Gastroesophageal sphincter (tissue), 4 donors: ENCODE measurements around the gene NLGN1. TPM values are rescaled to one million over a fixed set of nuclear protein-coding genes. Genes with fewer than 3 reads are reported as not detected.

ENCODE experiments used
- ATAC-seq: fragments of 150-250 bp; one replicate; pipeline ENCODE4 v1.9.1; 2016; ENCODE audit warnings: mild to moderate bottlenecking, moderate library complexity
- H3K27ac ChIP-seq, 4 donors: fragments of 200-600 bp; sonication (generic) in 3 of 4; 1 replicate in 3 of 4; 2 replicates in 1 of 4; pipeline ENCODE4 v1.5.1; 2016 to 2019
- H3K27me3 ChIP-seq: fragments of 200-600 bp; sonication (generic); one replicate; pipeline ENCODE4 v1.5.1; 2019
- H3K36me3 ChIP-seq, 2 donors: fragments of 200-600 bp; sonication (generic); one replicate each; pipeline ENCODE4 v1.5.1; 2019; ENCODE audit warnings: control low read depth in 1 of 2
- H3K4me1 ChIP-seq, 3 donors: fragments of 200-600 bp; sonication (generic); 1 replicate in 2 of 3; 2 replicates in 1 of 3; pipeline ENCODE4 v1.5.1; 2016 to 2019; ENCODE audit warnings: control low read depth in 2 of 3
- H3K4me3 ChIP-seq, 2 donors: fragments of 200-600 bp; sonication (generic); one replicate each; pipeline ENCODE4 v1.5.1; 2019; ENCODE audit warnings: mild to moderate bottlenecking in 1 of 2, moderate library complexity in 1 of 2
- H3K9me3 ChIP-seq, 3 donors: fragments of 200-600 bp; sonication (generic); one replicate each; pipeline ENCODE4 v1.5.1; 2017 to 2019; ENCODE audit warnings: control low read depth in 2 of 3
- CTCF ChIP-seq, 4 experiments: fragments of 200-600 bp in 2 of 4; fragments of 450-650 bp in 2 of 4; sonication (generic) in 1 of 4; IDR thresholded peaks; one replicate each; pipeline ENCODE4 v1.5.1; 2017 to 2019; ENCODE audit warnings: antibody characterized with exemption in 4 of 4, mild to moderate bottlenecking in 2 of 4, moderate library complexity in 2 of 4
- EP300 ChIP-seq: sonication (generic); formaldehyde crosslinking; IDR thresholded peaks from one replicate; pipeline ENCODE4 v1.6.1; 2017; ENCODE audit warnings: antibody characterized with exemption, mild to moderate bottlenecking
- POLR2A ChIP-seq, 2 donors: fragments of 450-650 bp; IDR thresholded peaks; one replicate each; pipeline ENCODE4 v1.6.1; 2017; ENCODE audit warnings: antibody characterized with exemption in 2 of 2, mild to moderate bottlenecking in 2 of 2, moderate library complexity in 1 of 2
- POLR2AphosphoS5 ChIP-seq: sonication (generic); formaldehyde crosslinking; IDR thresholded peaks from one replicate; pipeline ENCODE4 v1.6.1; 2017; ENCODE audit warnings: antibody characterized with exemption
- WGBS, 2 donors: methylation state at CpG; one replicate each; pipeline ENCODE4 v1.1.5; 2018; ENCODE audit warnings: low coverage in 1 of 2; 5-methylcytosine and 5-hydroxymethylcytosine counted together
- total RNA-seq, 4 donors: library from RNA; depleted of rRNA; stranded (reverse); fragments of >200 nt; gene quantifications; one replicate each; pipeline ENCODE4 v1.1.0, GENCODE V29; 2016

Gene NLGN1
- total RNA-seq, 4 donors from 2014 or later = 13.4 to 26.4 (median 24.0) TPM

- no peaks in the 10 kb centered on the region for H3K9me3 ChIP-seq
- no peaks in the 10 kb centered on the region for H3K27me3 ChIP-seq
- H3K4me1 ChIP-seq = no peaks in the 10 kb centered on the region
- WGBS, 2 donors = 50 to 91% methylated on average over 1 of the region's 1 CpG
- H3K36me3 ChIP-seq = no peaks in the 10 kb centered on the region
- no peak overlapping the region for H3K27ac ChIP-seq
- TF ChIP-seq CTCF (IDR thresholded peaks at IDR 0.05) = no peak
- no peak for TF ChIP-seq POLR2A (IDR thresholded peaks at IDR 0.05)
- no peak for TF ChIP-seq EP300
- no peak for TF ChIP-seq POLR2AphosphoS5
- ATAC-seq = no peak
- H3K4me3 ChIP-seq = no peak overlapping the region
Observed at GRCh38 chr3:173945806-173946205, 548.3 kb downstream of the NLGN1 start.

DNA sequence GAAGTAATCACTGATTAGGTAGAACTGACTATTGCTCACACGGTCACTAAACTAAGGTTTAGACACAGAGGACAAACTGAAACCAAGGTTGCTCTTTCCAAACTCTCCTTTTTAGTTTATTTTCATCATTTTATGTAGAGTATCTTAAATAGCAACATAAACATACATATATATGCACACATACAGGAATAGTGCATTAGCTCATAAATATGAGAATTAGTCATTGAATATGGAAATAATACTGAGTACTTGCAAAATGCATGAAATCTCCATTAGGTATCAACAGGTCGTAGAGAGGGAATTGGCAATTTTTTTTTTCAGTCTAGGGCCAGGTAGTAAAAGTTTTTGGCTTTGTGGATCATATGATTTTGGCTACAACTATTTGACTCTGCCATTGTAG is 557.1 kb downstream of the NLGN1 start:
- WGBS, 2 donors = 87 to 94% methylated on average over 2 of the region's 2 CpGs
- Histone ChIP-seq H3K9me3 (no peaks in the 10 kb centered on the region), H3K4me1 (no peaks in the 10 kb centered on the region), H3K27ac (no peak overlapping the region), H3K27me3 (no peaks in the 10 kb centered on the region), H3K36me3 (no peaks in the 10 kb centered on the region), H3K4me3 (no peak overlapping the region)
- no peak for TF ChIP-seq EP300
- TF ChIP-seq POLR2AphosphoS5 = no peak
- no peak for TF ChIP-seq CTCF (IDR thresholded peaks at IDR 0.05)
- no peak for TF ChIP-seq POLR2A (IDR thresholded peaks at IDR 0.05)
- no peak for ATAC-seq

DNA sequence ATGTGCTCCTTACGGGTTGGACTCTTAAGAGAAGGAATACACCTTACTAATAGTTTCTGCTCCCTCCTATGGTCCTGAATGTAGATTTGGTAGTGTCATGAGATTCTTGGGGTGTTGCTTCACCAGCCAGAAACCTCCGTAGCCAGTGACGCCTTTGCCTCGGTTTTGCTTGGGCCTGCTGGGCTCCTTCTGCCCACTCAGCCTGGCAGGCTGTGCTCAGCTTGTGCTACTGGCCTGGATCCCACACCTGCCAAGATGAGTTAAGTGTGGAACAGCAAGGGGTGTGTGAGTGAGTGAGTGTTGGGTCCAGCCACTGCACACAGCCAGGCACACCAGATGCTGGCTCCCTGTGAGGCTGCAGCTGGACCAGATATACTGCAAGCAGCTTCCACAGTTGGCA is 560.1 kb downstream of the NLGN1 start:
- Histone ChIP-seq H3K9me3 (no peaks in the 10 kb centered on the region), H3K4me1 (no peaks in the 10 kb centered on the region), H3K27ac (no peak overlapping the region), H3K36me3 (no peaks in the 10 kb centered on the region), H3K27me3 (no peaks in the 10 kb centered on the region), H3K4me3 (no peak overlapping the region)
- TF ChIP-seq CTCF (IDR thresholded peaks at IDR 0.05) (no peak), EP300 (no peak), POLR2AphosphoS5 (no peak), POLR2A (IDR thresholded peaks at IDR 0.05) (no peak)
- no peak for ATAC-seq
- WGBS, 2 donors = 93 to 100% methylated on average over 1 to 3 of the region's 4 CpGs

- no peak for ATAC-seq
- WGBS, 2 donors = 100% methylated on average over 2 of the region's 6 CpGs; no CpG with 5 or more reads in 1 of the 2 donors
- Histone ChIP-seq H3K27ac (no peak overlapping the region), H3K27me3 (no peaks in the 10 kb centered on the region), H3K36me3 (no peaks in the 10 kb centered on the region), H3K4me3 (no peak overlapping the region), H3K9me3 (no peaks in the 10 kb centered on the region), H3K4me1 (no peaks in the 10 kb centered on the region)
- TF ChIP-seq POLR2AphosphoS5 = no peak
- no peak for TF ChIP-seq POLR2A (IDR thresholded peaks at IDR 0.05)
- TF ChIP-seq CTCF (IDR thresholded peaks at IDR 0.05) = no peak
- no peak for TF ChIP-seq EP300
Observed at GRCh38 chr3:173958805-173959204, 561.3 kb downstream of the NLGN1 start.

DNA sequence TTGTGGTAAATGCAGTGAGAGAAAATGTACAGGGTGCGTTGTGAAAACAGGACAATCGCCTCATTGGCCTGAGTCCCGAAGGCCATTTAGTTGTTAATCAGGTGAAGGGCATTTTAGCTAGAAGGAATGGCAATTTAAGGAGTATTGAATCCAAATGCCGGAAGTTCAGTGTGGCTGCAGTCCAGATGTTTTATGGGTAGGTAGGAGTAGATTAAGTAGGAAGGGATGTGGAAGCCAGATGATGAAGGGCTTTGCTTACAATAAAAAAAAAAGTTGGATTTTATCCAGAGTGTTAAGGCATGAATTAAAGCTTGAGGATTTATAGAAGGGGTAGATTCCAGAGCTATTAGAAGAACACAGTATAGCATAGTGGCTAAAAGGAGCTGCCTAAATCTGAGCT is 572.7 kb downstream of the NLGN1 start:
- Histone ChIP-seq H3K4me1 (no peaks in the 10 kb centered on the region), H3K27ac (no peak overlapping the region), H3K36me3 (no peaks in the 10 kb centered on the region), H3K9me3 (no peaks in the 10 kb centered on the region), H3K4me3 (no peak overlapping the region), H3K27me3 (no peaks in the 10 kb centered on the region)
- ATAC-seq = no peak
- 69 to 87% methylated on average over 4 of the region's 4 CpGs for WGBS, 2 donors
- TF ChIP-seq CTCF (IDR thresholded peaks at IDR 0.05) (no peak), POLR2AphosphoS5 (no peak), POLR2A (IDR thresholded peaks at IDR 0.05) (no peak)
